Fibroblast of lung (primary cell): ENCODE data around the gene LRRC10B.

ENCODE experiments used
- CTCF ChIP-seq, 2 donors: IDR thresholded peaks in 1 of 2; conservative IDR thresholded peaks in 1 of 2; 1 replicate in 1 of 2; 2 replicates in 1 of 2; pipeline ENCODE4 v1.5.1; 2011 to 2012; ENCODE audit warnings: low read length in 2 of 2, control low read depth in 1 of 2, inconsistent platforms in 1 of 2, low read depth in 1 of 2, mild to moderate bottlenecking in 1 of 2
- EZH2 ChIP-seq: IDR thresholded peaks from 2 replicates; pipeline ENCODE4 v1.5.1; 2012; ENCODE audit warnings: low read length, control low read depth, mild to moderate bottlenecking; ENCODE audit errors: missing control alignments

- TF ChIP-seq CTCF (conservative IDR thresholded peaks at IDR 0.05 in 1 of 2, IDR thresholded peaks at IDR 0.05 in 1 of 2; ENCODE audit: low read depth in 1 of 2, low read length in 2 of 2), result no peak
- TF ChIP-seq EZH2, result no peak
Observed at GRCh38 chr11:61524446-61524845, 15.9 kb downstream of the LRRC10B start.
